ENCODE results near the gene RAD18.

Gene RAD18

GRCh38 chr3:8990266-8991215 is 27.3 kb upstream of the RAD18 start:
- TF ChIP-seq GATA2 (IDR thresholded peaks at IDR 0.05; ENCODE audit: low read depth, low read length) (no peak), GATA3 (IDR thresholded peaks at IDR 0.05; ENCODE audit: low read depth, low read length) (no peak)

GRCh38 chr3:8988791-8989558 is 25.7 kb upstream of the RAD18 start:
- TF ChIP-seq GATA3 (IDR thresholded peaks at IDR 0.05; ENCODE audit: low read depth, low read length) (no peak), GATA2 (IDR thresholded peaks at IDR 0.05; ENCODE audit: low read depth, low read length) (no peak)

GRCh38 chr3:8988384-8988655 is 25.0 kb upstream of the RAD18 start:
- no peak for TF ChIP-seq GATA3 (IDR thresholded peaks at IDR 0.05; ENCODE audit: low read depth, low read length)
- no peak for TF ChIP-seq GATA2 (IDR thresholded peaks at IDR 0.05; ENCODE audit: low read depth, low read length)

- TF ChIP-seq GATA2 (IDR thresholded peaks at IDR 0.05; ENCODE audit: low read depth, low read length) (no peak), GATA3 (IDR thresholded peaks at IDR 0.05; ENCODE audit: low read depth, low read length) (no peak)
These were observed 24.5 kb upstream of the RAD18 start for GRCh38 chr3:8987645-8988383.

GRCh38 chr3:8987226-8987625 is 24.0 kb upstream of the RAD18 start:
- TF ChIP-seq GATA2 (IDR thresholded peaks at IDR 0.05; ENCODE audit: low read depth, low read length), result no peak
- TF ChIP-seq GATA3 (IDR thresholded peaks at IDR 0.05; ENCODE audit: low read depth, low read length), result no peak

GRCh38 chr3:8986741-8987140 is 23.5 kb upstream of the RAD18 start:
- TF ChIP-seq GATA3 (IDR thresholded peaks at IDR 0.05; ENCODE audit: low read depth, low read length) (no peak), GATA2 (IDR thresholded peaks at IDR 0.05; ENCODE audit: low read depth, low read length) (no peak)

- no peak for TF ChIP-seq GATA2 (IDR thresholded peaks at IDR 0.05; ENCODE audit: low read depth, low read length)
- TF ChIP-seq GATA3 (IDR thresholded peaks at IDR 0.05; ENCODE audit: low read depth, low read length), result no peak
These were observed 22.6 kb upstream of the RAD18 start for GRCh38 chr3:8985876-8986275.

- no peak for TF ChIP-seq GATA2 (IDR thresholded peaks at IDR 0.05; ENCODE audit: low read depth, low read length)
- no peak for TF ChIP-seq GATA3 (IDR thresholded peaks at IDR 0.05; ENCODE audit: low read depth, low read length)
These were observed 22.1 kb upstream of the RAD18 start for GRCh38 chr3:8985411-8985831.

GRCh38 chr3:8984526-8984925 is 21.3 kb upstream of the RAD18 start:
- TF ChIP-seq GATA2 (IDR thresholded peaks at IDR 0.05; ENCODE audit: low read depth, low read length) (no peak), GATA3 (IDR thresholded peaks at IDR 0.05; ENCODE audit: low read depth, low read length) (no peak)

- TF ChIP-seq GATA2 (IDR thresholded peaks at IDR 0.05; ENCODE audit: low read depth, low read length) (no peak), GATA3 (IDR thresholded peaks at IDR 0.05; ENCODE audit: low read depth, low read length) (no peak)
These were observed 20.8 kb upstream of the RAD18 start for GRCh38 chr3:8984081-8984480.

GRCh38 chr3:8983591-8983990 is 20.3 kb upstream of the RAD18 start:
- no peak for TF ChIP-seq GATA2 (IDR thresholded peaks at IDR 0.05; ENCODE audit: low read depth, low read length)
- TF ChIP-seq GATA3 (IDR thresholded peaks at IDR 0.05; ENCODE audit: low read depth, low read length), result no peak

GRCh38 chr3:8983026-8983425 is 19.8 kb upstream of the RAD18 start:
- TF ChIP-seq GATA2 (IDR thresholded peaks at IDR 0.05; ENCODE audit: low read depth, low read length) (no peak), GATA3 (IDR thresholded peaks at IDR 0.05; ENCODE audit: low read depth, low read length) (no peak)

- TF ChIP-seq GATA3 (IDR thresholded peaks at IDR 0.05; ENCODE audit: low read depth, low read length) (no peak), GATA2 (IDR thresholded peaks at IDR 0.05; ENCODE audit: low read depth, low read length) (no peak)
These were observed 19.2 kb upstream of the RAD18 start for GRCh38 chr3:8982509-8982908.

GRCh38 chr3:8981700-8982099 is 18.4 kb upstream of the RAD18 start:
- TF ChIP-seq GATA3 (IDR thresholded peaks at IDR 0.05; ENCODE audit: low read depth, low read length) (no peak), GATA2 (IDR thresholded peaks at IDR 0.05; ENCODE audit: low read depth, low read length) (no peak)

Data from SH-SY5Y (cell line).